Measurements from ENCODE around the gene SLC10A3. TPM values are rescaled to one million over a fixed set of nuclear protein-coding genes. Genes with fewer than 3 reads are reported as not detected.

The SLC10A3 gene
- total RNA-seq, 2 experiments from 2014 or later = 15.7 to 16.4 TPM

DNA sequence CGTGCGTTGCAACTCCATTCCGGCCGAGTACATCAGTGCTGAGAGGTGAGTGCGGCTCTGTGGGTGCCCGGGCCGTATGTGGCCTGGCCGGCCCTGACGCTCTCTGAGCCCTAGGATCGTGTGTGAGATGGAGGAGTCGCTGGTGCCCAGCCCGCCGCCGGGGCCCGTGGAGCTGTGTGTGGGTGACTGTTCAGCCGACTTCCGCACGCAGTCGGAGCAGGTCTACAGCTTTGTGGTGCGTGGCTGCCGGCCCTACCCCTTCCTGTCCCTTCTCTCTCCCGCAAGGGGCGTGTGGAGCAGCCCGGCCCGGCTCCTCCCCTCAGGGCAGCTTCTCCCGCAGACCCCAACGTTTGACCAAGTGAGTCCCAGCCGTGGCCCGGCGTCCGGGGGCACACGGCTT, 24.4 kb downstream of the SLC10A3 start:
- Histone ChIP-seq H3K4me3 (ENCODE audit: low read length) (no peak overlapping the region), H3K36me3 (ENCODE audit: insufficient read depth, low read length) (peaks cover 69% of the 10 kb centered on the region), H3K27ac (ENCODE audit: low read depth in 1 of 2, low read length in 2 of 2) (no peak overlapping the region), H3K4me1 (ENCODE audit: insufficient read depth, low read length) (no peaks in the 10 kb centered on the region), H3K27me3 (ENCODE audit: control insufficient read depth in 1 of 2, insufficient read depth in 2 of 2, low read length in 2 of 2) (no peaks in the 10 kb centered on the region), H3K9me3 (ENCODE audit: control insufficient read depth in 1 of 2, insufficient read depth in 1 of 2, low read length in 2 of 2) (no peaks in the 10 kb centered on the region)
- Mint-ChIP-seq H3K27ac (no peak overlapping the region), H3K27me3 (no peaks in the 10 kb centered on the region), H3K36me3 (ENCODE audit: low read depth) (peaks cover 26% of the 10 kb centered on the region), H3K4me1 (ENCODE audit: low read depth) (no peaks in the 10 kb centered on the region), H3K9me3 (no peaks in the 10 kb centered on the region), H3K4me3 (no peak overlapping the region)
- no peak for ATAC-seq (ENCODE audit: poor library complexity)
- no peak for DNase-seq
- ChIA-PET POLR2A (no interaction called here), CTCF (no interaction called here)
- TF ChIP-seq, protein P1, sequence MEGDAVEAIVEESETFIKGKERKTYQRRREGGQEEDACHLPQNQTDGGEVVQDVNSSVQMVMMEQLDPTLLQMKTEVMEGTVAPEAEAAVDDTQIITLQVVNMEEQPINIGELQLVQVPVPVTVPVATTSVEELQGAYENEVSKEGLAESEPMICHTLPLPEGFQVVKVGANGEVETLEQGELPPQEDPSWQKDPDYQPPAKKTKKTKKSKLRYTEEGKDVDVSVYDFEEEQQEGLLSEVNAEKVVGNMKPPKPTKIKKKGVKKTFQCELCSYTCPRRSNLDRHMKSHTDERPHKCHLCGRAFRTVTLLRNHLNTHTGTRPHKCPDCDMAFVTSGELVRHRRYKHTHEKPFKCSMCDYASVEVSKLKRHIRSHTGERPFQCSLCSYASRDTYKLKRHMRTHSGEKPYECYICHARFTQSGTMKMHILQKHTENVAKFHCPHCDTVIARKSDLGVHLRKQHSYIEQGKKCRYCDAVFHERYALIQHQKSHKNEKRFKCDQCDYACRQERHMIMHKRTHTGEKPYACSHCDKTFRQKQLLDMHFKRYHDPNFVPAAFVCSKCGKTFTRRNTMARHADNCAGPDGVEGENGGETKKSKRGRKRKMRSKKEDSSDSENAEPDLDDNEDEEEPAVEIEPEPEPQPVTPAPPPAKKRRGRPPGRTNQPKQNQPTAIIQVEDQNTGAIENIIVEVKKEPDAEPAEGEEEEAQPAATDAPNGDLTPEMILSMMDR (IDR thresholded peaks at IDR 0.05) = no peak
- intact Hi-C loops (cut with DNase I, micrococcal nuclease) = no loop called here

GRCh38 chrX:154465601-154466000, 24.8 kb downstream of the SLC10A3 start:
- Mint-ChIP-seq H3K9me3 (no peaks in the 10 kb centered on the region), H3K36me3 (ENCODE audit: low read depth) (peaks cover 26% of the 10 kb centered on the region), H3K27ac (no peak overlapping the region), H3K4me1 (ENCODE audit: low read depth) (no peaks in the 10 kb centered on the region), H3K27me3 (no peaks in the 10 kb centered on the region), H3K4me3 (no peak overlapping the region)
- CTCF ChIA-PET = no interaction called here
- H3K9me3 ChIP-seq (ENCODE audit: control insufficient read depth in 1 of 2, insufficient read depth in 1 of 2, low read length in 2 of 2) = no peaks in the 10 kb centered on the region
- ATAC-seq (ENCODE audit: poor library complexity) (no peak), DNase-seq (no peak)
- no peaks in the 10 kb centered on the region for H3K27me3 ChIP-seq (ENCODE audit: control insufficient read depth in 1 of 2, insufficient read depth in 2 of 2, low read length in 2 of 2)
- peaks cover 70% of the 10 kb centered on the region for H3K36me3 ChIP-seq (ENCODE audit: insufficient read depth, low read length)
- POLR2A ChIA-PET = no interaction called here
- H3K4me1 ChIP-seq (ENCODE audit: insufficient read depth, low read length) = no peaks in the 10 kb centered on the region
- TF ChIP-seq, protein P1 (IDR thresholded peaks at IDR 0.05) = no peak
- intact Hi-C loops (cut with DNase I, micrococcal nuclease) = no loop called here
- H3K4me3 ChIP-seq (ENCODE audit: low read length) = no peak overlapping the region
- no peak overlapping the region for H3K27ac ChIP-seq (ENCODE audit: low read depth in 1 of 2, low read length in 2 of 2)

DNA sequence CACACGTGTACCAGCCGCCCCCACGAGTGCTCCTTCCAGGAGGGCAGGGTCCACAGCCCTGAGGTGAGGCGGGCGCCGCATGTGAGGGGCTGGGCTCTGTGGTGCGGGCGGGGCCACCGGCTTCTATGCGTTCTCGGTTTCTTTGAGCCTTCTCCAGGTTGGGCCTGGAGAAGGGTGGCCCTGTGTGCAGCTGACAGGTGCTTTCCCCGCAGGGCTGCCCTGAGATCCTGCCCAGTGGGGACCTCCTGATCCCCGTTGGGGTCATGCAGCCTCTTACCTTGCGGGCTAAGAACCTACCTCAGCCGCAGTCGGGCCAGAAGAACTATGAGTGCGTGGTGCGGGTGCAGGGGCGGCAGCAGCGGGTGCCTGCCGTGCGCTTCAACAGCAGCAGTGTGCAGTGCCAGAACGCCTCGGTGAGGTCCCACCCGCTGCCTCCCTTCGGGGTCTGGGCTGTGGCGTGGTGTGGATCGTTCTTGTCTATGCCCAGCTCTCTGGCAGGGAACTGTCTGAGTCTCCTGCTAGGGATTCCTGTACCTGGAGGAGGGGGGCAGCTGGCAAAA, 25.5 kb downstream of the SLC10A3 start:
- Mint-ChIP-seq H3K4me3 (no peak overlapping the region), H3K27ac (no peak overlapping the region), H3K27me3 (no peaks in the 10 kb centered on the region), H3K36me3 (ENCODE audit: low read depth) (peaks cover 22% of the 10 kb centered on the region), H3K4me1 (ENCODE audit: low read depth) (no peaks in the 10 kb centered on the region), H3K9me3 (no peaks in the 10 kb centered on the region)
- intact Hi-C loops (cut with DNase I, micrococcal nuclease) = no loop called here
- CTCF ChIA-PET = no interaction called here
- ATAC-seq (ENCODE audit: poor library complexity) (no peak), DNase-seq (no peak)
- no peak overlapping the region for H3K27ac ChIP-seq (ENCODE audit: low read depth in 1 of 2, low read length in 2 of 2)
- H3K4me1 ChIP-seq (ENCODE audit: insufficient read depth, low read length) = peaks cover 5% of the 10 kb centered on the region
- no peaks in the 10 kb centered on the region for H3K9me3 ChIP-seq (ENCODE audit: control insufficient read depth in 1 of 2, insufficient read depth in 1 of 2, low read length in 2 of 2)
- H3K36me3 ChIP-seq (ENCODE audit: insufficient read depth, low read length) = peaks cover 63% of the 10 kb centered on the region
- TF ChIP-seq, protein P1 (IDR thresholded peaks at IDR 0.05) = no peak
- no peak overlapping the region for H3K4me3 ChIP-seq (ENCODE audit: low read length)
- no peaks in the 10 kb centered on the region for H3K27me3 ChIP-seq (ENCODE audit: control insufficient read depth in 1 of 2, insufficient read depth in 2 of 2, low read length in 2 of 2)
- POLR2A ChIA-PET = no interaction called here
